Activated gamma-delta T cell treated with Interleukin-2 at 50 U/mL for 16 hours (primary cell): Measurements from ENCODE around the gene CCDC43.
A peak's percentile ranks its signal among the peaks of the same experiment; 100 is the strongest.
"Not testable (repeated sequence)": the region's sequence is repeated elsewhere in the genome, so short reads cannot be mapped to it uniquely, and the experiment has no call there.

Experiments
- DNase-seq: peaks from one replicate; pipeline ENCODE4 v3.0.0-alpha.2; 2020

CCDC43 gene

GRCh38 chr17:44689477-44690217 is at the start of gene CCDC43:
Gene CCDC43, minus strand, starts transcription at chr17:44689776. Its CDS starts 23 bp downstream, at chr17:44689753.
- DNase-seq: peak; percentile 90

GRCh38 chr17:44738214-44738906 is 48.8 kb upstream of the CCDC43 start:
- no peak for DNase-seq

DNA sequence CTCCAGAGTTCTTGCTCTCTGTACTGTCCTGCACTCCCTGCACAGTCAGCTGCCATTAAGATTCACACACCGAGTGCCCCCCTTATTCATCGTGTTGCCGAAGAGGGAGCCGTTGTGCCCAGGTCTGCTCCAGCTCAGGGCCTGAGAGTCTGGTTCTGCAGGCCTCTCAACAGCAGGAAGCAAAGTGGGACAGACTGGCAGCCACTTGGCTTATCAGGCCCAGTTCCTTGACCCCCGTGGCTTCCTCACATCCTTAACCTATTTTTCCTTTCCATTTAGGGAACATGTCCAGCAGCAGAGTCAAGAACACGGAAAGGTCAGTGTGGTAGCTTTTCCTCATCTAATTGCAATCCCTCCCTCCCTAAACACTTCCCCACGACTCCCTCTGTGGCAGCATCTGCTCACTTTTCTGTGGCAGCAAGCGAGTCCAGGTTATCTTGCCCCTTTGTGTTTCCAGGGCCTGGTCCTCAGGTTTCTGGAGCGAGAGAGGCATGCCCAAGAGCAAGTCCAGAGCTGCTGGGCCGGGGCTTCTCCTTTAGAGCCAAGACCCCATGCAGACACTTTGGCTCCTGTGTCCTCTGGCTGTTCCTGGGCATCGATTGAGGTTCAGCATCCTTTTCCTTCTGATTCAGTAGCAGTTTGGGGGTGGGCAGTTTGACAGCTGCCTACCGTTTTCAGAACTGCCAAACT is 47.1 kb upstream of the CCDC43 start:
- DNase-seq: no peak

DNA sequence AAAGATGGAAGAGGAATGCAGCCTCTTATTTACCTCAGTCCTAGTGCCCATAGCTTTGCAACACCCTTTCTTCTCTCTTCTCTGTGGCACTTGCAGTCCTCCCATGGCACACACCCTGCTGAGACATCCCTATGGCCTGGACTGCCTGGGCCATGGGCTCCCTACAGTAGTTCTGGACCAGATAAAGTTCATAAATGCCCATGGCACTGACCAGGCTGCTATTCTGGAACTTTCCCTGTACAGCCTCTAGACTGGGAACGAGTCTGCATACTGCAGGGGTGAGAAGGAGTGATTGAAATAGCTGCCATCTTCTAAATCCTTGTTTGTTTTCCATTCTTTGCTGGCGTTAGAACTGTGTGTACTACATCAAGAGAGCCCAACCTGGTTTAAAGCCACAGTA is 44.7 kb upstream of the CCDC43 start:
- no peak for DNase-seq

DNA sequence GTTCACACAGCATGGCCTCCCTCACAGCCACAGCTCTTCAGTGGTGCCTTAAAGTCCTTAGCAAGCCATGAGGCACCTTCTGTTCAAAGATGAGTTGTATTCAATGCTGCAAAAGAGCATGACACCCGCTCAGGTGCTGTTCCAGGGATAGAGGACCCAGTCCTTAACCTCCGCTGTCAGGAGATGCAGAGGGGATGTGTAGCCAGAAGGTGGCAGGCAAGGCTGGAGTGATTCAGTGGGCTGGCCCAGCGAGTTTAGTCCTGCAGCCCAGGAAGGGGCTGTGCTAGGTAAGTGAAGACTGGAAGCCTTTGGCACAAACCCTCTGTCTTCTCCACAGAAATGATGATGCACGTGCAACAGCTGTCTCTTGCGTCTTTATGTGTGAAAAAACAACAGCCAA is 44.2 kb upstream of the CCDC43 start:
- DNase-seq: no peak

DNA sequence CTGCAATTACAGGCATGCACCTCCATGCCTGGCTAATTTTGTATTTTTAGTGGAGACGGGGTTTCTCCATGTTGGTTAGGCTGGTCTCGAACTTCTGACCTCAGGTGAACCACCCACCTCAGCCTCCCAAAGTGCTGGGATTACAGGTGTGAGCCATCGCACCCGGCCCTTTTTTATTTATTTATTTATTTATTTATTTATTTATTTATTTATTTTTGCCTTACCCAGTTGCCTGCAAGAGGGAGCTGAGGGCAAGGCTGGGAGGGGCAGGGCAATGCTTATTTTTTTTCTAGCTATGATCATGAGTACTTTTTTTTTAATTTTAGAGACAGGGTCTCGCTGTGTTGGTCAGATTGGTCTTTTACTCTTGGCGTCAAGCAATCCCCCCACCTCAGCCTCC is 36.5 kb upstream of the CCDC43 start:
- DNase-seq: not testable (repeated sequence)

- no peak for DNase-seq
These were observed 32.7 kb upstream of the CCDC43 start for GRCh38 chr17:44722254-44722653.

GRCh38 chr17:44719444-44719843 is 29.9 kb upstream of the CCDC43 start:
- DNase-seq: no peak

GRCh38 chr17:44708401-44709263 is 19.1 kb upstream of the CCDC43 start, which contains the start of gene DBF4B:
Gene DBF4B, plus strand, starts transcription at chr17:44708665. Its CDS starts 156 bp downstream, at chr17:44708821.
- peak; percentile 84 for DNase-seq

- DNase-seq: no peak
These were observed 18.3 kb upstream of the CCDC43 start for GRCh38 chr17:44707755-44708400.

GRCh38 chr17:44700288-44700687 is 10.7 kb upstream of the CCDC43 start:
- DNase-seq: not testable (repeated sequence)

DNA sequence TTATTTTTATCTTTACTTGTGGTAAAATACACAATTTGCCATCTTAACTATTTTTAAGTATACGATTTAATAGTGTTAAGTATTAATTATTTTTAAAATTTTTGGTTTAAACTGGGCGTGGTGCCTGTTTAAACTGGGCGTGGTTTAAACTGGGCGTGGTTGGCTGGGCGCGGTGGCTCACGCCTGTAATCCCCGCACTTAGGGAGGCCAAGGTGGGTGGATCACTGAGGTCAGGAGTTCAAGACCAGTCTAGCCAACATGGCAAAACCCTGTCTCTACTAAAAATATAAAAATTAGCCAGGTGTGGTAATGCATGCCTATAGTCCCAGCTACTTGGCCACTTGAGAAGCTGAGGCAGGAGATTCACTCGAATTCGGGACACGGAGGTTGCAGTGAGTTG is 4.0 kb upstream of the CCDC43 start:
- no peak for DNase-seq

DNA sequence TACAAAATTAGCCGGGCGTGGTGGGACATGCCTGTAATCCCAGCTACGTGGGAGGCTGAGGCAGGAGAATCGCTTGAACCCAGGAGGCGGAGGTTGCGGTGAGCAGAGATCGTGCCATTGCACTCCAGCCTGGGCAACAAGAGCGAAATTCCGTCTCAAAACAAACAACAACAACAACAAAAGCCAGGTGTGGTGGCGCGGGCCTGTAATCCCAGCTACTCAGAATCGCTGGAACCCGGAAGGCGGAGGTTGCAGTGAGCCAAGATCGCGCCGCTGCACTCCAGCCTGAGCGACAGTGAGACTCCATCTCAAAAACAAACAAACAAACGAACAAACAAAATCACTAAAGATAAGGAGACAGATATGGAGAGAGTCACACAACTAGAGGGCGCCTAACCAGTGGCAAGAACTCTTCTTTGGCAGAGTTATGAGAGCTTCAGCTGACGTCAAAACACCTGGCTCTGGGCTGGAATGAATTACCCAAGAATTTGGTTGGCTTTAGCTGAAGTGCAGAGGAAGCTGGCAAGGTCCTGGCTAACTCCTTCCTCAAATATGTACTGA is 1.2 kb upstream of the CCDC43 start:
- not testable (repeated sequence) for DNase-seq

- DNase-seq: no peak
These were observed 700 bp downstream of the CCDC43 start for GRCh38 chr17:44688675-44689476.

- no peak for DNase-seq
These were observed 1.4 kb downstream of the CCDC43 start for GRCh38 chr17:44688200-44688599.

DNA sequence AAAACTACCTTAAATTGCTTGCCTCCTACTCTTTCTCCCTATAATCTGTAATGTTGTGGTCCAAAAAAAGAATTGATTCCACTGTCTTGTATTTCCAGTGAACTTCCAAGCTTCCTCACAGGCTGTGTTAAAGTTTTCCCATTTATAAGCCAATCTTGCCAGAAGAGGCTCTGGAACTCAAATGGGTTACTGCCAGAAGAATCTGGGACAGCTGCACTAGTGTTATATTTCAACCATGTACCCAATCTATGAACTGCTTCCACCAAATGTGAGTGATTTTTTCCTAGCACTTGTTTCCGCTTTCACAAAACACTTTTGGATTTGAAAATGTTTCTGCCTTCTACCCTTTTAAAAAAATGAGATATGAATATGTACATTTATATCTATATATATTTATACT is 1.8 kb downstream of the CCDC43 start:
- DNase-seq: no peak

GRCh38 chr17:44683303-44683702 is 6.3 kb downstream of the CCDC43 start:
- not testable (repeated sequence) for DNase-seq

DNA sequence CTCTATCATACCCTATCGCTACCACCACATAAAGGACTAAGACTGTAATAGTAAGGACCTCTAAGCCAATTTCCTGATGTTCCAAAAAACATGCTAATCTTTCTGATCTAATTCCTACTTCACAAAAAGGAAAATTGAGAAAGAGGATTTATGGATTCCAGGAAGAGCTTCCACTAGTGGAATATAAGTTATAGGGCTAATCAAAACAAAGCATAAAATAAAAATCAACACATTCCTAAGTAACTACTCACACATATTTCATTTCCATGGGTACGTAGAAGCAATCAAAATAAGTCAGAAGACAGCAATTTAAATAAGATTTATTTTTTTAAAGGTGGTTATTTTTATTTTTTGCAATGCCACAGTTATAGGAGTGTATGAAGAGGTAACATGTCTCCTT is 12.4 kb downstream of the CCDC43 start:
- no peak for DNase-seq

GRCh38 chr17:44673893-44674292 is 15.7 kb downstream of the CCDC43 start:
- no peak for DNase-seq

- DNase-seq: no peak
These were observed 17.0 kb downstream of the CCDC43 start for GRCh38 chr17:44672479-44673093.

DNA sequence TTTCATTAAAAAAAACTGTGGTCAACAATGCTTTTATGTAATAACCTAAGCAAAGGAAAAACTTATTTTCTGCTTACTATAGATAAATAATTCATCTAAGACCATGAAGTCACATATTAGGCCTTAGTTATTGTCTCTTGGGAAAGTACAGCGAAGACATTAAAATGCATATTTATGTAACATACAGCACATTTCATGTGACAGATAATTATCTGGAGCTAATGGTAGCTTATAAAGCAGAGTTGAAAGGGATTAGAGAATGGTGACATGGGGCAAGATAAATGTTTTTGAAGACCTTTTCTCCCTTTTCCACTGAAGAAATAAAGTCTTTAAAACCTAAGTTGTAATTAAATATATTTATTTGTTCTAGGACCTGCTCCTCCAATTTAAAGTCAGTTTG is 23.6 kb downstream of the CCDC43 start:
- DNase-seq: no peak
